Measurements from ENCODE around the gene URAD.

URAD gene

DNA sequence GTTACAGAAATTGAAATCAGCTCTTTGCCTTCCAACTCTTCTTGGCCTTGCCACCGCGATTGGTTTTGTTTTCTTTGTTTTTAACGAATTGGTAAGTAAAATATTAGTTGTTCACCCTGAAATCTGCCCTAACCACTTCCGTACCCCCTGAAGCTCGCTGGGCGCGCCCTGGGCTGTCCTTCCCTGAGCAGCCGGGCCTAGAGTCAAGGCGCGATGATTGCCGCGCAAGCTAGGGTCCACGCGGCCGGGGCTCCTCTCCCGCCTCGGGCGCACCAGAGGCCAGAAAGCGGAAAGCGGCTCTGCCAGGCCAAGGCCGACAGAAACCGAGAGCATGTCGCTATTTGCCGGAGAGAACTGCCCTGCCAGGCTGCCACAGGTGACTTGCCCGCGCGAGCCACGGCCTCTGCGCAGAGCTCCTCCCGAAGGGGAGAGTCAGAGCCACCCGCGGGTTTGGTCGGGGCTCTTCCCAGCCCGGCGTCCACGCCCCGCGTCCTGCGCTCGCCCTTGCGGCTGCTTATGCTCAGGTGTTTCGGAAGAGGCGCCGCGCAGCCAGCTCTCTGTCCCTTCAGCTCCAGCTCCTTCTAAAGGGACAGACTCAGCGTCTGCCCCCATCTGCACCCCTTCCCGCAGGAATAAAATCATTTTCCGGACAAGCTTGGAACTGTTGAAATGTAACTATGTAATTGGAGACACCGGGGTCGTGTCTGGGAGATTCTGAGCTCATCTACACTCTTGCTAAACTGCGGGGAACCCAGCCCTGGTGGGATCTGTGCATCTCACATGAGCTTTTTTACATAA, 12.7 kb downstream of the URAD start:
- Histone ChIP-seq H3K4me3 (ENCODE audit: low read depth in 1 of 2, low read length in 2 of 2) (no peak overlapping the region), H3K27ac (ENCODE audit: low read length) (peak overlapping the region; percentile 67), H3K4me1 (ENCODE audit: control insufficient read depth in 1 of 2, insufficient read depth in 2 of 2, low read length in 2 of 2) (peaks cover 0 to 37% of the 10 kb centered on the region in 2 donors), H3K36me3 (ENCODE audit: control insufficient read depth in 1 of 2, insufficient read depth in 2 of 2, low read length in 2 of 2) (no peaks in the 10 kb centered on the region), H3K9me3 (ENCODE audit: control insufficient read depth in 1 of 2, low read length in 2 of 2) (no peaks in the 10 kb centered on the region), H3K27me3 (ENCODE audit: low read depth, low read length) (peaks cover 57% of the 10 kb centered on the region)

GRCh38 chr13:27973961-27974662, 14.4 kb downstream of the URAD start:
- no peaks in the 10 kb centered on the region for H3K9me3 ChIP-seq (ENCODE audit: control insufficient read depth in 1 of 2, low read length in 2 of 2)
- no peak overlapping the region for H3K27ac ChIP-seq (ENCODE audit: low read length)
- H3K27me3 ChIP-seq (ENCODE audit: low read depth, low read length): peaks cover 57% of the 10 kb centered on the region
- H3K4me1 ChIP-seq (ENCODE audit: control insufficient read depth in 1 of 2, insufficient read depth in 2 of 2, low read length in 2 of 2): peaks cover 0 to 31% of the 10 kb centered on the region in 2 donors
- no peak overlapping the region for H3K4me3 ChIP-seq (ENCODE audit: low read depth in 1 of 2, low read length in 2 of 2)
- H3K36me3 ChIP-seq (ENCODE audit: control insufficient read depth in 1 of 2, insufficient read depth in 2 of 2, low read length in 2 of 2): no peaks in the 10 kb centered on the region

GRCh38 chr13:27973291-27973690, 15.2 kb downstream of the URAD start:
- H3K27me3 ChIP-seq (ENCODE audit: low read depth, low read length): peaks cover 58% of the 10 kb centered on the region
- no peak overlapping the region for H3K4me3 ChIP-seq (ENCODE audit: low read depth in 1 of 2, low read length in 2 of 2)
- H3K9me3 ChIP-seq (ENCODE audit: control insufficient read depth in 1 of 2, low read length in 2 of 2): no peaks in the 10 kb centered on the region
- H3K4me1 ChIP-seq (ENCODE audit: control insufficient read depth in 1 of 2, insufficient read depth in 2 of 2, low read length in 2 of 2): peaks cover 0 to 33% of the 10 kb centered on the region in 2 donors
- H3K27ac ChIP-seq (ENCODE audit: low read length): no peak overlapping the region
- no peaks in the 10 kb centered on the region for H3K36me3 ChIP-seq (ENCODE audit: control insufficient read depth in 1 of 2, insufficient read depth in 2 of 2, low read length in 2 of 2)

DNA sequence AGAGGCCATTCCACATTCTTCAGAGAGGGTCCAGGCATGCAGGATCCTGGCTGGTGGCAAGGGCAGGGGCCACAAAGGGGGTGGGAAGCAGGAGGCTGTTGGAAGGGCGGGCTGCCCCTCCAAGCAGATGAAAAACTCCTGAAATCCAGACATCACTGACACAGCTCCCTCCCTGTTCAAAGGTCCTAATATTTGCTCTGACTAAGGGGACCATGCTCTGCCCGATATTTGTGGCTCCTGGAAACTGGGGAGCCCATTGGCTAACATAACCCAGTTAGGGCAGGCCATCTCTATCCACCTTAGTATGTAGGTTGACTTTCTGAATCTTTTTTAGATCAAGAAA, 16.0 kb downstream of the URAD start:
- no peaks in the 10 kb centered on the region for H3K9me3 ChIP-seq (ENCODE audit: control insufficient read depth in 1 of 2, low read length in 2 of 2)
- peaks cover 0 to 33% of the 10 kb centered on the region in 2 donors for H3K4me1 ChIP-seq (ENCODE audit: control insufficient read depth in 1 of 2, insufficient read depth in 2 of 2, low read length in 2 of 2)
- peaks cover 66% of the 10 kb centered on the region for H3K27me3 ChIP-seq (ENCODE audit: low read depth, low read length)
- no peak overlapping the region for H3K27ac ChIP-seq (ENCODE audit: low read length)
- no peaks in the 10 kb centered on the region for H3K36me3 ChIP-seq (ENCODE audit: control insufficient read depth in 1 of 2, insufficient read depth in 2 of 2, low read length in 2 of 2)
- no peak overlapping the region for H3K4me3 ChIP-seq (ENCODE audit: low read depth in 1 of 2, low read length in 2 of 2)

GRCh38 chr13:27971776-27972477, 16.6 kb downstream of the URAD start:
- Histone ChIP-seq H3K27me3 (ENCODE audit: low read depth, low read length) (peaks cover 71% of the 10 kb centered on the region), H3K4me1 (ENCODE audit: control insufficient read depth in 1 of 2, insufficient read depth in 2 of 2, low read length in 2 of 2) (peaks cover 0 to 38% of the 10 kb centered on the region in 2 donors), H3K36me3 (ENCODE audit: control insufficient read depth in 1 of 2, insufficient read depth in 2 of 2, low read length in 2 of 2) (no peaks in the 10 kb centered on the region), H3K9me3 (ENCODE audit: control insufficient read depth in 1 of 2, low read length in 2 of 2) (no peaks in the 10 kb centered on the region), H3K27ac (ENCODE audit: low read length) (peak overlapping the region; percentile 39), H3K4me3 (ENCODE audit: low read depth in 1 of 2, low read length in 2 of 2) (no peak overlapping the region)

GRCh38 chr13:27971236-27971645, 17.3 kb downstream of the URAD start:
- Histone ChIP-seq H3K27me3 (ENCODE audit: low read depth, low read length) (peaks cover 70% of the 10 kb centered on the region), H3K4me3 (ENCODE audit: low read depth in 1 of 2, low read length in 2 of 2) (no peak overlapping the region), H3K4me1 (ENCODE audit: control insufficient read depth in 1 of 2, insufficient read depth in 2 of 2, low read length in 2 of 2) (peaks cover 0 to 45% of the 10 kb centered on the region in 2 donors), H3K27ac (ENCODE audit: low read length) (peak overlapping the region; percentile 39), H3K9me3 (ENCODE audit: control insufficient read depth in 1 of 2, low read length in 2 of 2) (no peaks in the 10 kb centered on the region), H3K36me3 (ENCODE audit: control insufficient read depth in 1 of 2, insufficient read depth in 2 of 2, low read length in 2 of 2) (no peaks in the 10 kb centered on the region)

DNA sequence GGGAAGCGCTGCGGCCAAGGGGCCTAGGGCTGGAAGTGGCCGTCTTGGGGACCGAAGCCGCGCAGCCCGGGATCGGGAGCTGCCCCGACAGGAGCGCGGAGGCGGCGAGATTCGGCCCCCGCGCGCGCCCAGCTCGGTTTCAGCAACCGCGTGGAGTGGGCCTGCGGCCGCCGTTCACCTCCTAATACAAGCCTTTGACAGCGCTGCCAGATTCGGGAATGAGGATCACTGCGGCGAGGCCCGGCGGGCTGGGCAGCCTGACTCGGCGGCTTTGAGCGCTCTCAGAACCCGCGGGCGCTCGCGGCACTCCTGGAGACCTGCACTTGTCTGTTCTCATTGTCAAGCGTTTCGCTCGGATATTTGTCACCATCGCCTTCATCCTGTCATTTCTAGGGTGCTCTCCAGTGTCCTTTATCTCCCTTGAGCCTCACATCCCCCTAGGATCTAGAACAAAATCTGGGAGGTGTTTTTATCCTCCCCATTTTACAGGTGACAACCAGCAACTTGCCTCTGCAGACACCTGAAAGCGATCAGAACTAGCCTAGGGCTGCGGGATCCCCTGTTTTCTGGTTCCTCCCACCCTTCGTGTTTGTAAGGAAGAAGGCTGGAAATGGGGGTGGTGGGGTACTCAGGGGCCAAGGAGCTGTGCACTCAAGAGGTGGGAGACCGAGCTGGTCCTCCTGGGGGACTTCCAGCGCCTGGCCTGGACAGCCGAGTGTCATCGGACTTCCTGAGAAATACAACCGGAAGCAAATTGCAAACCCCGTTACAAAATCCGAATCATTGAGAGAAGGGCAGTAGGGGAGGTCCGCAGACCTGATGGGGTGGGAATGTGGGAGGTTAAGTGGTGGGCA, 17.9 kb downstream of the URAD start:
- no peaks in the 10 kb centered on the region for H3K9me3 ChIP-seq (ENCODE audit: control insufficient read depth in 1 of 2, low read length in 2 of 2)
- H3K27ac ChIP-seq (ENCODE audit: low read length): peak overlapping the region; percentile 39
- H3K36me3 ChIP-seq (ENCODE audit: control insufficient read depth in 1 of 2, insufficient read depth in 2 of 2, low read length in 2 of 2): no peaks in the 10 kb centered on the region
- H3K4me3 ChIP-seq (ENCODE audit: low read depth in 1 of 2, low read length in 2 of 2): no peak overlapping the region
- peaks cover 71% of the 10 kb centered on the region for H3K27me3 ChIP-seq (ENCODE audit: low read depth, low read length)
- H3K4me1 ChIP-seq (ENCODE audit: control insufficient read depth in 1 of 2, insufficient read depth in 2 of 2, low read length in 2 of 2): peaks cover 0 to 46% of the 10 kb centered on the region in 2 donors

GRCh38 chr13:27969866-27970229, 18.6 kb downstream of the URAD start:
- H3K36me3 ChIP-seq (ENCODE audit: control insufficient read depth in 1 of 2, insufficient read depth in 2 of 2, low read length in 2 of 2): no peaks in the 10 kb centered on the region
- no peaks in the 10 kb centered on the region for H3K9me3 ChIP-seq (ENCODE audit: control insufficient read depth in 1 of 2, low read length in 2 of 2)
- peaks cover 74% of the 10 kb centered on the region for H3K27me3 ChIP-seq (ENCODE audit: low read depth, low read length)
- peak overlapping the region; percentile 63 for H3K27ac ChIP-seq (ENCODE audit: low read length)
- H3K4me1 ChIP-seq (ENCODE audit: control insufficient read depth in 1 of 2, insufficient read depth in 2 of 2, low read length in 2 of 2): peaks cover 0 to 45% of the 10 kb centered on the region in 2 donors
- H3K4me3 ChIP-seq (ENCODE audit: low read depth in 1 of 2, low read length in 2 of 2): peak overlapping the region in 1 of 2 donors; percentile 18

- Histone ChIP-seq H3K4me3 (ENCODE audit: low read depth in 1 of 2, low read length in 2 of 2) (peak within 1 kb of the TSS; percentile 48 to 59), H3K27ac (ENCODE audit: low read length) (peak within 1 kb of the TSS; percentile 85), H3K27me3 (ENCODE audit: low read depth, low read length) (peaks cover 73% of the 10 kb centered on the region), H3K9me3 (ENCODE audit: control insufficient read depth in 1 of 2, low read length in 2 of 2) (no peaks in the 10 kb centered on the region), H3K36me3 (ENCODE audit: control insufficient read depth in 1 of 2, insufficient read depth in 2 of 2, low read length in 2 of 2) (no peaks in the 10 kb centered on the region), H3K4me1 (ENCODE audit: control insufficient read depth in 1 of 2, insufficient read depth in 2 of 2, low read length in 2 of 2) (peaks cover 0 to 45% of the 10 kb centered on the region in 2 donors)
These were observed 19.2 kb downstream of the URAD start, which contains the start of gene CDX2 for GRCh38 chr13:27969082-27969865. Gene CDX2 (minus strand): TSS chr13:27969315. CDS start chr13:27969006, 309 bp downstream.

Measured in muscle layer of duodenum (tissue), 2 donors.